Measurements from ENCODE around the gene NBEAL1.

GRCh38 chr2:203191961-203192360 is 177.3 kb downstream of the NBEAL1 start:
- no peak for TF ChIP-seq CTCF (IDR thresholded peaks at IDR 0.05; ENCODE audit: low read length)
- no peak for TF ChIP-seq EZH2 (optimal IDR thresholded peaks at IDR 0.05; ENCODE audit: low read depth, low read length)
- TF ChIP-seq EZH2phosphoT487 (IDR thresholded peaks at IDR 0.05; ENCODE audit: low read length): no peak

Data from MM.1S (cell line).